BJ (cell line): ENCODE results near the gene KCNH5. TPM values are rescaled to one million over a fixed set of nuclear protein-coding genes. Genes with fewer than 3 reads are reported as not detected.
"Not testable (repeated sequence)": the region's sequence is repeated elsewhere in the genome, so short reads cannot be mapped to it uniquely, and the experiment has no call there.

ENCODE experiments used
- CTCF ChIA-PET: fragments of 350-600 bp; formaldehyde crosslinking; extraction: SDS; loops from one replicate; lab custom pipeline; 2021; ENCODE audit warnings: antibody characterized with exemption, inconsistent platforms; lab: Yijun Ruan, JAX
- POLR2A ChIA-PET: fragments of 300-600 bp; sonication (Branson Sonifier 250); formaldehyde crosslinking; extraction: SDS; loops from one replicate; lab custom pipeline; 2021; ENCODE audit warnings: antibody characterized with exemption; lab: Charles Lee
- DNase-seq: peaks from one replicate; pipeline ENCODE4 v3.0.0-alpha.2; 2011; ENCODE audit warnings: low read depth
- H3K27me3 ChIP-seq: 2 replicates; pipeline ENCODE4 v1.6.0; 2011; ENCODE audit warnings: low read length; ENCODE audit not compliant: control insufficient read depth, insufficient read depth
- H3K36me3 ChIP-seq: 2 replicates; pipeline ENCODE4 v1.5.1; 2011; ENCODE audit warnings: low read length; ENCODE audit not compliant: control insufficient read depth, insufficient read depth
- H3K4me3 ChIP-seq: 2 replicates; pipeline ENCODE4 v1.5.1; 2011; ENCODE audit warnings: low read depth, mild to moderate bottlenecking, control low read depth, low read length
- polyA plus RNA-seq: library from polyadenylated mRNA; depleted of rRNA; stranded (reverse); fragments of >200 nt; gene quantifications from 2 replicates; pipeline ENCODE4 v1.2.3, GENCODE V29; 2011
- TF ChIP-seq, protein P1 (sequence below): IDR thresholded peaks from 2 replicates; pipeline ENCODE4 v1.5.1; 2011; ENCODE audit warnings: low read depth, mild to moderate bottlenecking, control low read depth, inconsistent platforms, low read length, moderate library complexity; ENCODE audit not compliant: insufficient read depth

KCNH5 gene
- polyA plus RNA-seq, 1 experiment = 0.05 TPM

DNA sequence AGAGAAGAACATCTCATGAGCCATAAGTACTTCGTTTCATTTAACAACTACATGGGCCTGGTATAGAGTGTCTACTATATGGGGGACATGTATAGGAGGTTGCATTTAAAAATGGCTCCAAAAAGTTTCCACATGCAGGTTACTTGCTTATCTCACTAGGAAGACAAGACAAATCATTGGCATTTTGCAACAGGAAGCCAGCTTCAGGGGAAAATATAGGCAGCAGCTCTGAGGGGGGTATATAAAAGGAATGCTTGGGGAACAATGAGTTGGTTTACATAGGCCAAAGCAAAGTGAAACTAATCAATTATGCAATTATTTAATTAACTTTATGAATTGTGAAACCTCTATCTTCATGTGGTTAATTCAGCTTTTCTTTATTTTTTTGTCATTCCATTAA is 225.3 kb downstream of the KCNH5 start:
- CTCF ChIA-PET = no interaction called here
- no peaks in the 10 kb centered on the region for H3K27me3 ChIP-seq

DNA sequence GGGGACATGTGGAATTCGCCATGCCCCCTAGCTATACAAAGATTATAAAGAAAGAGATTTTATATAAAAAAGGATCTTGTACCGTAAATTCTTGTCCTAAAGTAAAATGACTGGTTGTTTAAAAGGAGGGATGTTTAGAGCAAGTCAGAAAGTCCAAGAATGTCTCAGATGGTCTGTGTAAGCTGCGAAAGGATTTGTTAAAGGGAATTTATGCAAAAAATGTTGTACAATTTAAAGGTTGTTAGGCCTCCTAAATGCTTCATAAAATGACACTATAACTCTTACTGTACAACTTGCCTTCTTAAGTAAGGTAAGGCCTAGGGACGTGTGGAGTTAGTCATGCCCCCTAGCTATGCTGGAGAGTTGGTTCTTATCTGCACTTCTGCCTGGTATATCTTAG is 237.6 kb downstream of the KCNH5 start:
- no peaks in the 10 kb centered on the region for H3K27me3 ChIP-seq
- H3K36me3 ChIP-seq = no peaks in the 10 kb centered on the region
- CTCF ChIA-PET = no interaction called here
- H3K4me3 ChIP-seq = no peak overlapping the region
- no peak for DNase-seq
- POLR2A ChIA-PET = no interaction called here
- TF ChIP-seq, protein P1, sequence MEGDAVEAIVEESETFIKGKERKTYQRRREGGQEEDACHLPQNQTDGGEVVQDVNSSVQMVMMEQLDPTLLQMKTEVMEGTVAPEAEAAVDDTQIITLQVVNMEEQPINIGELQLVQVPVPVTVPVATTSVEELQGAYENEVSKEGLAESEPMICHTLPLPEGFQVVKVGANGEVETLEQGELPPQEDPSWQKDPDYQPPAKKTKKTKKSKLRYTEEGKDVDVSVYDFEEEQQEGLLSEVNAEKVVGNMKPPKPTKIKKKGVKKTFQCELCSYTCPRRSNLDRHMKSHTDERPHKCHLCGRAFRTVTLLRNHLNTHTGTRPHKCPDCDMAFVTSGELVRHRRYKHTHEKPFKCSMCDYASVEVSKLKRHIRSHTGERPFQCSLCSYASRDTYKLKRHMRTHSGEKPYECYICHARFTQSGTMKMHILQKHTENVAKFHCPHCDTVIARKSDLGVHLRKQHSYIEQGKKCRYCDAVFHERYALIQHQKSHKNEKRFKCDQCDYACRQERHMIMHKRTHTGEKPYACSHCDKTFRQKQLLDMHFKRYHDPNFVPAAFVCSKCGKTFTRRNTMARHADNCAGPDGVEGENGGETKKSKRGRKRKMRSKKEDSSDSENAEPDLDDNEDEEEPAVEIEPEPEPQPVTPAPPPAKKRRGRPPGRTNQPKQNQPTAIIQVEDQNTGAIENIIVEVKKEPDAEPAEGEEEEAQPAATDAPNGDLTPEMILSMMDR = no peak

More for the DNA sequence above, 225.3 kb downstream of the KCNH5 start:
- TF ChIP-seq, protein P1 = no peak
- no peaks in the 10 kb centered on the region for H3K36me3 ChIP-seq
- POLR2A ChIA-PET = no interaction called here
- no peak for DNase-seq
- H3K4me3 ChIP-seq = no peak overlapping the region

- POLR2A ChIA-PET = no interaction called here
- CTCF ChIA-PET = no interaction called here
Observed at GRCh38 chr14:62800577-62800976, 244.7 kb downstream of the KCNH5 start.

GRCh38 chr14:62796431-62796830 is 248.8 kb downstream of the KCNH5 start:
- POLR2A ChIA-PET = no interaction called here
- CTCF ChIA-PET = no interaction called here
- no peak overlapping the region for H3K4me3 ChIP-seq
- DNase-seq = no peak
- TF ChIP-seq, protein P1 = no peak
- H3K27me3 ChIP-seq = no peaks in the 10 kb centered on the region
- no peaks in the 10 kb centered on the region for H3K36me3 ChIP-seq

More at GRCh38 chr14:62800577-62800976, 244.7 kb downstream of the KCNH5 start:
- Histone ChIP-seq H3K4me3 (no peak overlapping the region), H3K27me3 (no peaks in the 10 kb centered on the region), H3K36me3 (no peaks in the 10 kb centered on the region)
- DNase-seq = no peak
- TF ChIP-seq, protein P1 = no peak

DNA sequence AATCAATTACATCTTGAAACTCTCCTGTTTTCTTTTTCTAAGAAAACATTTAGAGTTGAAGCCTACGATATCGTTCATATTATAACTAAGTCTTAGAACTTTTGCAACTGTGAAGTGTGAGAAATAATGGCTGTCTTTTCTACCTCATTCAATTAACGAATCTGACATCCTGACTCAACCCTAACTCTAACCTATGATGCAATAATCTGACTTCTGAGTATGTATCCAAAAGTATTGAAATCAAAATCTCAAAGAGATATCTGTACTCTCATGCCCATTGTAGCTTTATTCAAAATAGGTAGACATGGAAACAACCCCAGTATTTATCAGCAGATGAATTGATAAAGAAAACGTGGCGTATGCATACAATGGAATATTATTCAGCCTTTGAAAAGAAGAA is 252.7 kb downstream of the KCNH5 start:
- POLR2A ChIA-PET = no interaction called here
- DNase-seq = no peak
- no peak overlapping the region for H3K4me3 ChIP-seq
- no peaks in the 10 kb centered on the region for H3K36me3 ChIP-seq
- H3K27me3 ChIP-seq = no peaks in the 10 kb centered on the region
- TF ChIP-seq, protein P1 = no peak
- CTCF ChIA-PET = no interaction called here

DNA sequence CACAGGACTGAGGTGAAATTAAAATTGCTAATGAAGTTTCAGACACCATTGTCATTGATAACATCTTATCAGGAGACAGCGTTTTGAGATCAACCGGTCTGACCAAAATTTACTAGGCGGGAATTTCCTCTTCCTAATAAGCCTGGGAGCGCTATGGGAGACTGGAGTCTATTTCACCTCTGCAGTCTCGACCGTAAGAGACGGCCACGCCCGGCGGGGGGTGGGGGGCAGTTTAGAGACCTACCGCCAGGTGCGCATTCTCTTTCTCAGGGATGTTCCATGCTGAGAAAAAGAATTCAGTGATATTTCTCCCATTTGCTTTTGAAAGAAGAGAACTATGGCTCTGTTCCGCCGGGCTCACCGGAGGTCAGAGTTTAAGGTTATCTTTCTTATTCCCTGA is 263.9 kb downstream of the KCNH5 start:
- POLR2A ChIA-PET, H3K4me3 ChIP-seq, H3K36me3 ChIP-seq, H3K27me3 ChIP-seq, DNase-seq, CTCF ChIA-PET: not testable (repeated sequence)
